Lower leg skin (tissue), 4 donors: ENCODE results near the gene CMTM5. TPM values are rescaled to one million over a fixed set of nuclear protein-coding genes. Genes with fewer than 3 reads are reported as not detected.
A peak's percentile ranks its signal among the peaks of the same experiment; 100 is the strongest.

Experiments used
- DNase-seq, 2 donors: peaks; one replicate each; pipeline ENCODE4 v3.0.0-alpha.2; 2019; ENCODE audit warnings: low spot score in 2 of 2
- H3K4me3 ChIP-seq: fragments of 200-600 bp; sonication (generic); 2 replicates; pipeline ENCODE4 v1.5.1; 2017; ENCODE audit warnings: mild to moderate bottlenecking, low read depth; ENCODE audit not compliant: poor library complexity, severe bottlenecking
- POLR2A ChIP-seq, 2 donors: fragments of 450-650 bp; IDR thresholded peaks; one replicate each; pipeline ENCODE4 v1.6.1; 2016 to 2017; ENCODE audit warnings: antibody characterized with exemption in 2 of 2, mild to moderate bottlenecking in 1 of 2, moderate library complexity in 1 of 2
- WGBS, 2 donors: methylation state at CpG; one replicate each; pipeline ENCODE4 v1.1.5; 2018; 5-methylcytosine and 5-hydroxymethylcytosine counted together
- intact Hi-C: fragments of 100-400 bp; cut with DNase I; formaldehyde crosslinking; loops from one replicate; pipeline ENCODE4 v1.15.0; 2023; ENCODE audit warnings: low total_unique reads
- total RNA-seq, 4 donors: library from RNA; depleted of rRNA; stranded (reverse); fragments of >200 nt; gene quantifications; one replicate each; pipeline ENCODE4 v1.1.0, GENCODE V29; 2016
- TF ChIP-seq, protein P1 (sequence below), 3 donors: fragments of 450-650 bp; IDR thresholded peaks; one replicate each; pipeline ENCODE4 v1.5.1; 2016; ENCODE audit warnings: antibody characterized with exemption in 3 of 3, mild to moderate bottlenecking in 3 of 3, moderate library complexity in 2 of 3

The CMTM5 gene
- total RNA-seq, 4 donors from 2014 or later = 0.38 to 0.58 TPM; not detected in 2

DNA sequence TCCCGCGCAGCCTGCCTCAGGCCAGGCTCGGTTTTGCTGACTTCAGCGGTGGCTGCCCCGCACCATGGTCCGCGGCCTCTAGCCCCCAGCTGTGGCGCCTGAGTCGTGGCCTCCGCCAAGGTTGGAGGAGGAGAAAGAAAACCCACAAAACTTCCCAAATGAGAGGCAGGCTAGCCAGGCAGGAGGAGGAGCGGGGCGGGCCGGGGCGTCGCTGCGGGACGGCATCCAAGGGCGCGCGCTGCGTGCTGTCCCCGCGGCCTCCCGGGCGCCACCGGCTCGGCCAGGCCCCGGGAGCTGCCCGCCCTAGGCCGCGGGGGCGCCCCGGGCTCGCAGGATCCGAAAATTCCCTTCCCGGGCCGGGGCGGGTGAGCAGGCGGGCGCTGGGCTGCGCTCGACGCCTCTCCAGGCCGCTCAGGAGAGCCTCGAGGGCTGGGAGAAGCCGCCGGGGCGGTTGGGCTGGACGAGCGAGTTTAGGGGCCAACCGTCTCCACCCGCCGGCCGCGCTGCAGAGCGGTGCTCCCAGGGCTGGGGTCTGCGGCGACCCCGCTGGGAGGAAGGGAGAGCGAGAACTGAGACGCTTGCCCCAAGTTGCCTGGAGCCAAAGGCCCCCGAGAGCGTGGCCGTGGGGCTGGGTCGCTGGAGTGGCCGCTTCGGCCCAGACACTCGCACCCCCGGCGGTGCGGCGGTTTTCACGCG is 11.7 kb upstream of the CMTM5 start, which contains the start of gene EFS:
TSS of gene EFS (minus strand) at position 137 of the 696 bp plus-strand sequence. CDS start 147 bp downstream, outside the sequence.
- WGBS, 2 donors = 0% methylated on average over 21 to 35 of the region's 74 CpGs
- intact Hi-C loops = no loop called here
- TF ChIP-seq POLR2A (IDR thresholded peaks at IDR 0.05) = no peak
- TF ChIP-seq, protein P1, sequence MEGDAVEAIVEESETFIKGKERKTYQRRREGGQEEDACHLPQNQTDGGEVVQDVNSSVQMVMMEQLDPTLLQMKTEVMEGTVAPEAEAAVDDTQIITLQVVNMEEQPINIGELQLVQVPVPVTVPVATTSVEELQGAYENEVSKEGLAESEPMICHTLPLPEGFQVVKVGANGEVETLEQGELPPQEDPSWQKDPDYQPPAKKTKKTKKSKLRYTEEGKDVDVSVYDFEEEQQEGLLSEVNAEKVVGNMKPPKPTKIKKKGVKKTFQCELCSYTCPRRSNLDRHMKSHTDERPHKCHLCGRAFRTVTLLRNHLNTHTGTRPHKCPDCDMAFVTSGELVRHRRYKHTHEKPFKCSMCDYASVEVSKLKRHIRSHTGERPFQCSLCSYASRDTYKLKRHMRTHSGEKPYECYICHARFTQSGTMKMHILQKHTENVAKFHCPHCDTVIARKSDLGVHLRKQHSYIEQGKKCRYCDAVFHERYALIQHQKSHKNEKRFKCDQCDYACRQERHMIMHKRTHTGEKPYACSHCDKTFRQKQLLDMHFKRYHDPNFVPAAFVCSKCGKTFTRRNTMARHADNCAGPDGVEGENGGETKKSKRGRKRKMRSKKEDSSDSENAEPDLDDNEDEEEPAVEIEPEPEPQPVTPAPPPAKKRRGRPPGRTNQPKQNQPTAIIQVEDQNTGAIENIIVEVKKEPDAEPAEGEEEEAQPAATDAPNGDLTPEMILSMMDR (IDR thresholded peaks at IDR 0.05) = no peak
- DNase-seq = peak; percentile 41 to 91
- H3K4me3 ChIP-seq = peak within 1 kb of the TSS; percentile 72

DNA sequence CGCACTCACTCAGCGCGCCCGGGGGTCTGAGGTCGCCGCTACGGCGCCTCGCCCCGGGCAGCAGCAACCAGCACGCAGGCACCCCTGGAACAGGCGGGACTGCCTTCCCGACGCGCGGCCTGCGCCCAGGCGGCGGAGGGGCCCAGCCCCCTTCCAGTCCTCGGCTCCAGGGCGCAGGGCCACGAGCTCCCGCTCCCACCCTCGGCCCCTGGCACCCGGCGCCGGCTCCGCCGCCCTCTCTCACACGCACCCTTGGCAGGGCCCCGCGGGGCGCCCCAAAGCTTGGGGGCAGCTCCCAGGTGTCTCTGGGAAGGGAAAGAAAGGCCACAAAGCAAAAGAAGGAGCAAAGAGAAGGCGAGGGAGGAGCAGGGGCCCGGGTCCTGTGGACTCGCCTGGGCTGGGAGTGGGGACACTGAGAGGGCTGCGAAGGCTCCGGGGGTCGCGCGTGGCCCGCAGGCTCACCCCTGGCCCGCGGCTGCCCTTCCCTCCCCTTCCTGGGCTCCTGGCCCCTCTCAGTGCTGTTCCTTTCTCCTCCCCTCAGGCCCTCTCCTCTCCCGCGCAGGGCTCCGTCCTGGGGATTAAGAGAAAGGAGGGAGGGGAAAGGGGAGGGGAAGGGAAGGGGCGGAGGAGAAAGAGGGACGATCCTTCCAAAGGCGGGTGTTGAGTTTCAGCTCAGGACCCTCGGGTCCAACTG is 11.0 kb upstream of the CMTM5 start:
- intact Hi-C loops = no loop called here

DNA sequence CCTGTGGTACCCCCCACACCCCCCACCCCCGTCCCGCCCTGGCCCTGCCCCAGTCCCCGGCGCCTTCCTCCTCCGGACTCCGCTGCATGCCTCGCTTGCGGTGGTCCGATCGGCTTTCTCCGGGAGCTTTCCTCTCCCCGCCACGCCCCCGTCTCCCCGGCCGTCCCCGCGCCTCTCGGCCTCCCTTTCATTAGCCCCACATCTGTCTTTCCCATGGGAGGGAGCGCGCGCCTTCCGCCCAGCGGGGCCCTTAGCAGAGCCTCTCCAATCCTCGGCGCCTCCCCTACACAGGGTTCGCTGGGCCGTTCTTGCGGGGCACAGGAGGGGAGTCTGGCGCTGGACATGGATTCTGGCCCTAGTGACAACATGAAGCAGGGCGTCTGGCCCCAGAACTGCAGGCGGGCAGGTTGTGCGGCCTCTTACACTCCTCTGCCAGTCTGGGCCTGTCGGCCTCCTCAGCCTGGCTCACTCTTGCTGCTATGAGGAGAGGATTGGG is 10.4 kb upstream of the CMTM5 start:
- H3K4me3 ChIP-seq = no peak overlapping the region
- 13 to 14% methylated on average over 34 of the region's 34 CpGs for WGBS, 2 donors
- DNase-seq = peak; percentile 69 to 91
- TF ChIP-seq, protein P1 (IDR thresholded peaks at IDR 0.05) = no peak
- TF ChIP-seq POLR2A (IDR thresholded peaks at IDR 0.05) = no peak
- intact Hi-C loops = no loop called here

More for the DNA sequence above, 11.0 kb upstream of the CMTM5 start:
- TF ChIP-seq, protein P1 (IDR thresholded peaks at IDR 0.05) = no peak
- no peak for TF ChIP-seq POLR2A (IDR thresholded peaks at IDR 0.05)
- WGBS, 2 donors = 2 to 6% methylated on average over 18 to 47 of the region's 51 CpGs
- peak; percentile 51 to 91 for DNase-seq
- H3K4me3 ChIP-seq = peak overlapping the region; percentile 72

DNA sequence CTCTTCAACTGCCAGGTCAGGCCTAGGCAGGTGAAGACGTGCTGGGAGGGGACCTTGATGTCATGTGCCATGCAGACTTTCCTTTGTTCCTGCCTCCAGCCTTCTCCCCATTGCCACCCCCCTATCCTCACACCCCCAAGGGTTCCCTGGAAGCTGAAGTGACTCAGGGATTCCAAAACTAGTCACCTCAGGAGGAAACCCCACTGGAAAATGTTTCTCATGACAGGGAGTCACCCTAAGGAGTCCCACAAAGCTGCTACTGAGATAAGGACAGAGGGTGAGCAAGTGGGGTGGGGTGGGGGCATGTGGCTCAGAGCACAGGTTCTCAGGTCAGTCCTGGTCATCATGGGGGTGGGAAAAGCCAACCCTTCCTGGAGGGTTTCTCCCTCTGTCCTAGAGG is 6.6 kb upstream of the CMTM5 start:
- no peak for DNase-seq
- H3K4me3 ChIP-seq = no peak overlapping the region
- intact Hi-C loops = no loop called here
- WGBS, 2 donors = 29 to 33% methylated on average over 1 of the region's 1 CpG
- TF ChIP-seq, protein P1 (IDR thresholded peaks at IDR 0.05) = no peak
- TF ChIP-seq POLR2A (IDR thresholded peaks at IDR 0.05) = no peak

DNA sequence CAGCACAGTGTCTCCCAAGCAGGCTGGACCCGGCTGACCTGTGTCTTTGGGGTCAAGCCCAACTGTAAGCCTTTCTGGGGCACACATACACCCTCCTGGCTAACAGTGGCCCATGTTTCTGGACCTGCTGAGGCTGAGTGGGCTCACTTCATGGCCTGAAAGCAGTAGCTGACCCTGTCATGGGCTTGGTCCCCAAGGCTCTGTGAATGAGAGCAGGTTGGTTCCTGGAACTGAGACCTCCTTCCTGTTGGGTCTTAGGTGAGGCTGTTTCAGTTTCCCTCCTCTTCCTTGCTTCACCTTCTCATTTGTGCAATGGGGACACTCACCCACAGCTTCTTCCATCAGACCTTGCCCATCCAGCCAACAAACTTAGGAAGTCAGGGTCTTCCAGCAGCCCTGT is 5.0 kb upstream of the CMTM5 start:
- TF ChIP-seq POLR2A (IDR thresholded peaks at IDR 0.05) = no peak
- TF ChIP-seq, protein P1 (IDR thresholded peaks at IDR 0.05) = no peak
- intact Hi-C loops = no loop called here
- H3K4me3 ChIP-seq = no peak overlapping the region
- DNase-seq = no peak
- 100% methylated on average over 1 of the region's 1 CpG for WGBS, 2 donors
